ENCODE measurements around the gene ATP8B3. TPM values are rescaled to one million over a fixed set of nuclear protein-coding genes. Genes with fewer than 3 reads are reported as not detected.
"Not testable (repeated sequence)": the region's sequence is repeated elsewhere in the genome, so short reads cannot be mapped to it uniquely, and the experiment has no call there.

ATP8B3 gene
- total RNA-seq, 1 experiment from 2014 or later = 5.8 TPM

GRCh38 chr19:1769645-1769985 is 42.5 kb downstream of the ATP8B3 start:
- DNase-seq (ENCODE audit: low read depth) = no peak

DNA sequence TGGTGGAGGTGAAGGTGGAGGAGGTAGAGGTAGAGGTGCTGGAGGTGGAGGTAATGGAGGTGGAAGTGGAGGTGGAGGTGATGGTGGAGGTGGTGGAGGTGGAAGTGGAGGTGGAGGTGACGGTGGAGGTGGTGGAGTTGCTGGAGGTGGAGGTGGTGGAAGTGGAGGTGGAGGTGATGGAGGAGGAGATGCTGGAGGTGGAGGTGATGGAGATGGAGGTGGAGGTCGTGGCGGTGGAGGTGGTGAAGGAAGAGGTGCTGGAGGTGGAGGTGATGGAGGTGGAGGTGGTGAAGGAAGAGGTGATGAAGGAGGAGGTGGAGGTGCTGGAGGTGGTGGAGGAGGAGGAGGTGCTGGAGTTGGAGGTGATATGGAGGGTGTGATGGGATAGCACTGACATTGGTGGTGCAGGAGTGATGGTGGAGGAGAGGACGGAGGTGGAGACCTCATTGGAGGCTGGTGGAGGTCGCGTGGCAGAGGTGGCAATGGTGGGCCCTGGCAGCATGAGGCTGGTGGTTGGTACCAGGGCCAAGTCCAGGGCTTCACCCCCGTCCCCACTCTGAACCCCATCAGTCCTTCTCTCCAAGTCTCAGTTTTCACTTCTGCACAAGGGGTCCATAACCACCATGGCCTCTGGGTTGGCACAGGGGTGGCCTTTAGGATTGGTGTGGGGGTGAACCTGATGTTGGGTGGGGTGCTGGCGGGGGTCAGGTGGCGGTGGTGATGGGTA is 43.0 kb downstream of the ATP8B3 start:
- no peak for DNase-seq (ENCODE audit: low read depth)

- no peak for DNase-seq (ENCODE audit: low read depth)
Measured at GRCh38 chr19:1768248-1768647, 43.8 kb downstream of the ATP8B3 start.

- DNase-seq (ENCODE audit: low read depth) = no peak
Measured at GRCh38 chr19:1767464-1767933, 44.6 kb downstream of the ATP8B3 start.

GRCh38 chr19:1766800-1767352 is 45.2 kb downstream of the ATP8B3 start:
- no peak for DNase-seq (ENCODE audit: low read depth)

DNA sequence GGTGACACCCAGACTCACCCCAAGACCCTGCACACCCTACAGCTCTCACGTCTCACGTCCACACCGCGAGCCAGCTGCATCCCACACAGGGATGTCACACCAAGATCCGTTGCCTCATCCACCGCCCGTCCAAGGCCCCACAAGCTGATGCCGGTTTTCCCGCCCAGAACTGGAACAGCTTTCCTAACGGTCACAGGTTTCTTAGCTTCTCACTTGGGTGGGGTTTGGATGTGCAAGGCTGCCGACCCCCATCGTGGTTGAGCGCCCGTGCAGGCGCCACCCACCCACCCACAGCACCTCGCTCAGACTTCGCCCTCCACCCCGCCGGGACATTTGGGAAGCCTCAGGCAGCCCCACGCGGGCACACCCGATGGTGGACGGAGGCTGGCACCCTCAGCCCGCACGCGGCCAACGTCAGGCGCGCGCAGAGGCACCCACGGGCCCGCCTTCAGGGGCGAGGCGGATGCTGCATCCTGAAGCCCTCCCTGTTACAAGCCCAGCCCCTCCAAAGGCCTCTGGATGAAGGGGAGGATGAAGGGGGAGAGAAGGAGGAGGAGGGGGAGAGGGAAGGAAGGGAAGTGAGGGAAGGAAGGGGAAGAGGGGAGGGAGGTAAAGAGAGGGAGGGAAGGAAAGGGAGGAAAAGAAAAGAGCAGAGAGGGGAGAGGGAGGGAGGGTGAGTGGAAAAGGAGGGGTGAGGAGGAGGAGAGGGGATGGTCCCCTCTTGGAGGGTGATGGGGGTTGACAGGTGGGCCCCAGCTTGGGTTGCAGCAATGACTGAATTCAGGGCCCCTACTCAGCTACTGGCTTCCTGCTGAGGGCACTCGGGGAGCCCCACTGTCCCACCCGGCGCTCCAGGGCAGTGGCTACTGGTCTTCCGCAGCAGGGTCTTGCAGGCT is 45.9 kb downstream of the ATP8B3 start:
- DNase-seq (ENCODE audit: low read depth) = no peak

DNA sequence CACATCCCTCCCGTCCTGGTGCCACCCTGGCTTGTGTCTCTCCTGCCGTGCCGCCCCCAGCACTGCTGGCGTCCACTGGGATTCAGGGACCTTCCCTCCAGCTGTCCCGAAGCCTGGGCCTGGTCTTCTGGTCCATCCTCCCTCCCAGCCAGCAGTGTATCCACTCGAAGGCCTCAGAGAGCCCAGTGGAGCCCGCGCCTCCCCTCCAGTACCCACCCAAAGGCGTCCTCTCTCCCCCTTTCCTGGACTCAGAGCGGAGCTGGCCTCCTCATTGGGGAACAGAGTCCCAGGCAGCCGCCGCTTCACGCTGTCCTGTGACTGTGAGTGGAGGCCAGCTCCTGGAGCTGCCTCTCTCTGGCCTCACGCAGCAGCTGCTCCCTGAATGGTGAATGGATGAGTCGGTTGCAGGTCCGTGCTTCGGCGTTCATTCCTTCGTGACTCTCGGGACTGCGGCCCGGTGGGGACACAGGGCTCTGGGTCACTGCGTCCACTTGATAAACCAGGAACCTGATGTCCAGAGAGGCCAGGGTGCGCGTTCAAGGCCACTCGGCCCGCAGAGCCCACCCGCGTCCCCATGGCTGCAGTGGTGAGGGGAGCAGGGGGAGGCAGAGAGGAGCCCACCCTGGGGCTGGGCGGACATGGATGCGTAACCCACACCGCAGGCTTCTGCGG is 46.7 kb downstream of the ATP8B3 start:
- DNase-seq (ENCODE audit: low read depth) = no peak

DNA sequence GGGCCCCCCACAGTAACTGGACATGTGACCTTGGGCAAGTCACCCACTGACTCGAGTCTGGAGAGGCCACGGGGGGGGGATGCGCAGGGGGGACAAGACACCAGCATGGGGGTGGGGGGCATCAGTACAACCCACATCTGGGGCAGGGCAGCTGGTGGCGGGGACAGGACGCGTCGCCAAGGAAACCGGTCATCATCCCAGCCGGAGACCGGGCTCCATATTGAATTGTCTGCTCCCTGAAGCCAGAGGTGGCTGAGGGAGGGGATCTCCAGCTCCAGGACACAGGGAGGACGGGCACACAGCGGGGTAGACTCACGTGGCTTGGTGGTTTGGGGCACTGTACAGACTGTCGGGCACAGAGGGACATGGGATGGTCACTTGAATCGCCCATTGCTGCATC is 47.3 kb downstream of the ATP8B3 start:
- DNase-seq (ENCODE audit: low read depth) = no peak

- DNase-seq (ENCODE audit: low read depth) = no peak
Measured at GRCh38 chr19:1763648-1764639, 48.1 kb downstream of the ATP8B3 start.

- DNase-seq (ENCODE audit: low read depth) = no peak
Measured at GRCh38 chr19:1762243-1763117, 49.6 kb downstream of the ATP8B3 start.

DNA sequence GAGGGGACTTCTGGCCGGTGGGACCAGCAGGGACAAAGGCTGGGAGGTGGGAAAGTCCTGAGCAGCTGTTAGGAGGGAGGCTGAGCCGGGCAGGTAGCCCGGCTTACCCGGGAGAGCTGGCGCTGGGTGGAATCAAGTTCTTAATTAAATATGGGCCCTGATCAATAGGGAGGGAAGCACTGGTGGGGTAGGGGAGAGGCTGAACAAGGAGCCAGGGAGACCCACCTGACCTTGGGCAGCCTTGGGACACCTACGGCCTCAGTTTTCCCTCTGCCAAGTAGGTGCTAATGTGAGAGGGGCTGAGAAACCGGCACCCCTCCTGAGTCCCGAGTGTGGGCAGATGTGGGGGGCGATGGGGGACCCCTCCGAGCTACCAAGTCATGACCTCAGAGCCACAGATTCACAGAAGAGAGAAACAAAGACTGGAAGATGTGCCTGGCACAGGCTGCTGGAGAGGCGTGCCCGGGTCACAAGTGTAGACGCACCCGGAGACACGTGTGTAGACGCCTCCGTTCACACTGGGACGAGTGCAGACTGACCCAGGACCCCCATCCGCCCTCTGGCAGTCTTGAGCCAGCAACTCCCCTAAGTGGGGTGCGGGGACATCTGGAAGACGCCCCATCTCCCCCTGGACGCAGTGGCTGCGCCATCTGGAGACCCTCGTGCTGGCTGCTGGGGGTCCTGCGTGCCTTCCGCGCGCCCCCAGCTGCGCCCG is 50.4 kb downstream of the ATP8B3 start:
- no peak for DNase-seq (ENCODE audit: low read depth)

GRCh38 chr19:1760786-1761527 is 51.1 kb downstream of the ATP8B3 start:
- DNase-seq (ENCODE audit: low read depth) = not testable (repeated sequence)

GRCh38 chr19:1760020-1760419 is 52.1 kb downstream of the ATP8B3 start:
- DNase-seq (ENCODE audit: low read depth) = no peak

- no peak for DNase-seq (ENCODE audit: low read depth)
Measured at GRCh38 chr19:1758959-1759903, 52.8 kb downstream of the ATP8B3 start.

- no peak for DNase-seq (ENCODE audit: low read depth)
Measured at GRCh38 chr19:1758231-1758577, 53.9 kb downstream of the ATP8B3 start.

- DNase-seq (ENCODE audit: low read depth) = no peak
Measured at GRCh38 chr19:1757468-1758230, 54.4 kb downstream of the ATP8B3 start.
